Neural progenitor cell (in vitro differentiated cells): ENCODE measurements around the gene CAPN2. TPM values are rescaled to one million over a fixed set of nuclear protein-coding genes. Genes with fewer than 3 reads are reported as not detected.

ENCODE experiments used
- DNase-seq: peaks from one replicate; pipeline ENCODE4 v3.0.0-alpha.2; 2016; ENCODE audit warnings: low spot score
- H2AFZ ChIP-seq: fragments of 200-600 bp; sonication (generic); replicated peaks from 2 replicates; pipeline ENCODE4 v1.6.1; 2016; ENCODE audit warnings: antibody characterized with exemption
- H3F3A ChIP-seq: fragments of 200-600 bp; sonication (generic); 2 replicates; pipeline ENCODE4 v1.6.1; 2016; ENCODE audit warnings: antibody characterized with exemption, low read depth
- H3K27ac ChIP-seq: fragments of 200-600 bp; sonication (generic); 2 replicates; pipeline ENCODE4 v1.5.1; 2016; ENCODE audit warnings: mild to moderate bottlenecking
- H3K27me3 ChIP-seq: fragments of 200-600 bp; sonication (generic); 2 replicates; pipeline ENCODE4 v1.6.1; 2016; ENCODE audit warnings: mild to moderate bottlenecking, moderate library complexity
- H3K36me3 ChIP-seq: fragments of 200-600 bp; sonication (generic); 2 replicates; pipeline ENCODE4 v1.5.1; 2016
- H3K4me1 ChIP-seq: fragments of 200-600 bp; sonication (generic); 2 replicates; pipeline ENCODE4 v1.6.1; 2016; ENCODE audit warnings: mixed run types
- H3K4me2 ChIP-seq: fragments of 200-600 bp; sonication (generic); 2 replicates; pipeline ENCODE4 v1.6.1; 2016
- H3K4me3 ChIP-seq: fragments of 200-600 bp; sonication (generic); 2 replicates; pipeline ENCODE4 v1.5.1; 2016
- H3K79me2 ChIP-seq: fragments of 200-600 bp; sonication (generic); 2 replicates; pipeline ENCODE4 v1.6.1; 2016; ENCODE audit warnings: low read depth
- H3K9ac ChIP-seq: fragments of 200-600 bp; sonication (generic); 2 replicates; pipeline ENCODE4 v1.6.1; 2016
- H3K9me3 ChIP-seq: fragments of 200-600 bp; sonication (generic); 2 replicates; pipeline ENCODE4 v1.5.1; 2016; ENCODE audit warnings: low read depth
- H4K20me1 ChIP-seq: fragments of 200-600 bp; sonication (generic); 2 replicates; pipeline ENCODE4 v1.6.1; 2016; ENCODE audit warnings: low read depth
- H3K27ac Mint-ChIP-seq: 3 replicates; pipeline ENCODE4 v1.8.0; 2021; ENCODE audit warnings: mixed read lengths
- H3K27me3 Mint-ChIP-seq: 2 replicates; pipeline ENCODE4 v1.8.0; 2022; ENCODE audit warnings: low read depth, mild to moderate bottlenecking, inconsistent platforms, moderate library complexity, mixed read lengths; ENCODE audit not compliant: insufficient read depth
- H3K36me3 Mint-ChIP-seq: 3 replicates; pipeline ENCODE4 v1.8.0; 2021; ENCODE audit warnings: mixed read lengths
- H3K4me1 Mint-ChIP-seq: 3 replicates; pipeline ENCODE4 v1.8.0; 2021; ENCODE audit warnings: mixed read lengths
- H3K4me3 Mint-ChIP-seq: 3 replicates; pipeline ENCODE4 v1.8.0; 2021; ENCODE audit warnings: mild to moderate bottlenecking, moderate library complexity, mixed read lengths
- H3K9me3 Mint-ChIP-seq: 3 replicates; pipeline ENCODE4 v1.8.0; 2020; ENCODE audit warnings: mixed read lengths
- CTCF ChIP-seq: fragments of 200-600 bp; sonication (generic); IDR thresholded peaks from 2 replicates; pipeline ENCODE4 v1.5.1; 2017; ENCODE audit warnings: antibody characterized with exemption, mild to moderate bottlenecking
- EZH2 ChIP-seq: fragments of 200-600 bp; sonication (generic); IDR thresholded peaks from 2 replicates; pipeline ENCODE4 v1.6.1; 2017; ENCODE audit warnings: antibody characterized with exemption, mild to moderate bottlenecking, moderate library complexity
- EZH2phosphoT487 ChIP-seq: fragments of 200-600 bp; sonication (generic); IDR thresholded peaks from 2 replicates; pipeline ENCODE4 v1.6.1; 2017; ENCODE audit warnings: antibody characterized with exemption
- total RNA-seq: library from RNA; depleted of rRNA; stranded (reverse); fragments of >200 nt; gene quantifications from 2 replicates; pipeline ENCODE4 v1.2.3, GENCODE V29; 2015; ENCODE audit warnings: low replicate concordance

Gene CAPN2
- total RNA-seq, 1 donor from 2014 or later = 61.7 TPM

- Histone ChIP-seq H3K36me3 (no peaks in the 10 kb centered on the region), H3K27me3 (peaks cover 18% of the 10 kb centered on the region), H3K4me3 (no peak overlapping the region), H3K9ac (no peak overlapping the region), H3F3A (no peaks in the 10 kb centered on the region), H3K27ac (no peak overlapping the region), H3K4me1 (no peaks in the 10 kb centered on the region), H4K20me1 (no peaks in the 10 kb centered on the region), H3K79me2 (no peaks in the 10 kb centered on the region), H3K9me3 (no peaks in the 10 kb centered on the region), H2AFZ (no peak overlapping the region), H3K4me2 (no peak overlapping the region)
- Mint-ChIP-seq H3K4me3 (no peak overlapping the region), H3K36me3 (no peaks in the 10 kb centered on the region), H3K9me3 (no peaks in the 10 kb centered on the region), H3K27me3 (peaks cover 16% of the 10 kb centered on the region), H3K4me1 (peaks cover 38% of the 10 kb centered on the region), H3K27ac (no peak overlapping the region)
- DNase-seq = no peak
- no peak for TF ChIP-seq EZH2phosphoT487
- no peak for TF ChIP-seq EZH2
- TF ChIP-seq CTCF = no peak
Observed at GRCh38 chr1:223708651-223709268, 3.6 kb upstream of the CAPN2 start.

GRCh38 chr1:223709598-223709997, 2.7 kb upstream of the CAPN2 start:
- Histone ChIP-seq H4K20me1 (no peaks in the 10 kb centered on the region), H2AFZ (no peak overlapping the region), H3K9me3 (no peaks in the 10 kb centered on the region), H3K36me3 (no peaks in the 10 kb centered on the region), H3K4me1 (no peaks in the 10 kb centered on the region), H3K9ac (no peak overlapping the region), H3K27ac (no peak overlapping the region), H3K4me3 (no peak overlapping the region), H3F3A (peaks cover 4% of the 10 kb centered on the region), H3K4me2 (no peak overlapping the region), H3K27me3 (peaks cover 18% of the 10 kb centered on the region), H3K79me2 (no peaks in the 10 kb centered on the region)
- TF ChIP-seq CTCF (peak; percentile 18), EZH2 (no peak), EZH2phosphoT487 (no peak)
- DNase-seq = no peak
- H3K27ac Mint-ChIP-seq = no peak overlapping the region
- H3K9me3 Mint-ChIP-seq = no peaks in the 10 kb centered on the region
- peaks cover 44% of the 10 kb centered on the region for H3K4me1 Mint-ChIP-seq
- H3K4me3 Mint-ChIP-seq = no peak overlapping the region
- H3K36me3 Mint-ChIP-seq = no peaks in the 10 kb centered on the region
- H3K27me3 Mint-ChIP-seq = peaks cover 14% of the 10 kb centered on the region

- H3F3A ChIP-seq = peaks cover 10% of the 10 kb centered on the region
- peaks cover 18% of the 10 kb centered on the region for H3K27me3 ChIP-seq
- no peak overlapping the region for H3K4me3 Mint-ChIP-seq
Observed at GRCh38 chr1:223710179-223711133, 1.9 kb upstream of the CAPN2 start.

More at GRCh38 chr1:223710179-223711133, 1.9 kb upstream of the CAPN2 start:
- Histone ChIP-seq H3K36me3 (no peaks in the 10 kb centered on the region), H3K9me3 (no peaks in the 10 kb centered on the region), H3K27ac (no peak overlapping the region), H2AFZ (no peak overlapping the region), H3K79me2 (no peaks in the 10 kb centered on the region), H3K4me1 (peaks cover 4% of the 10 kb centered on the region), H4K20me1 (peaks cover under 1% of the 10 kb centered on the region), H3K9ac (no peak overlapping the region), H3K4me3 (no peak overlapping the region), H3K4me2 (no peak overlapping the region)
- Mint-ChIP-seq H3K36me3 (no peaks in the 10 kb centered on the region), H3K27me3 (peaks cover 14% of the 10 kb centered on the region), H3K27ac (no peak overlapping the region), H3K9me3 (no peaks in the 10 kb centered on the region), H3K4me1 (peaks cover 47% of the 10 kb centered on the region)
- TF ChIP-seq EZH2 (no peak), CTCF (no peak), EZH2phosphoT487 (no peak)
- DNase-seq = no peak
